CD4-positive, alpha-beta T cell treated with Interleukin-4 for 1 hour (primary cell): ENCODE measurements around the gene CIB4.

Source experiments
- DNase-seq, 2 donors: peaks; one replicate each; pipeline ENCODE4 v3.0.0-alpha.2; 2020 to 2022

Gene CIB4

DNA sequence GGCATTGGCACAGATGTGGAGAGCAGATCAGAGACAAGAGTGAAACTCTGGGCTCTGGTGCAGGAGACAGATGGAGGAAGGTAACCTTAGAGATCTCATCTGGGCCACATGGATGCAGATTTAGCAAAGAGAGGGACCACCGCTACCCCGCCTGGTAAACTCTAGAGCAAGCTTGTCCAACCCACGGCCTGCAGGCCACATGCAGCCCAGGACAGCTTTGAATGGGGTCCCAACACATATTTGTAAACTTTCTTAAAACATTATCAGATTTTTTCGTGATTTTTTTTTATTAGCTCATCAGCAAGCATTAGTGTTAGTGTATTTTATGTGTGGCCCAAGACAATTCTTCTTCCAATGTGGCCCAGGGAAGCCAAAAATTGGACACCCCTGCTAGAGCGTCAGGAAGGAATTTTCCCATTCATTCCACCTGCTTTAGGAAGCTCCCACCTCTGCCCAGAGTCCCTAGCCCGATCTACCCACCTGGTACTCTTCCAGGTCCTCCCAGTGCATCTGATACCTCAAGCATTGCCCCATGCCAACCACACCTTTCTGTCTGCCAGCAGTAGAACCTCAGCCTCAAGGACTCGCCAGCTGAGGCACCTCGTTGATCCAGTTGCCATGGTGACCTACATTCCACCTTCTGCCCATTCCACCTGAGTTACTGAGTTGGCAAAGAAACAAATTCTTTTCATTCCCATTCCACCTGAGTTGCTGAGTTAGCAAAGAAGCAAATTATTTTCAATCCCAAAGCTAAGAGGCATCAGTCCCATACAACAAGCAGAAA is at the start of gene CIB4:
TSS of gene CIB4 (minus strand) at position 586 of the 784 bp plus-strand sequence. CDS start at position 534, 52 bp downstream.
- no peak for DNase-seq

GRCh38 chr2:26687801-26688200 is 46.6 kb upstream of the CIB4 start:
- DNase-seq, result no peak

GRCh38 chr2:26687328-26687727 is 46.2 kb upstream of the CIB4 start:
- no peak for DNase-seq

DNA sequence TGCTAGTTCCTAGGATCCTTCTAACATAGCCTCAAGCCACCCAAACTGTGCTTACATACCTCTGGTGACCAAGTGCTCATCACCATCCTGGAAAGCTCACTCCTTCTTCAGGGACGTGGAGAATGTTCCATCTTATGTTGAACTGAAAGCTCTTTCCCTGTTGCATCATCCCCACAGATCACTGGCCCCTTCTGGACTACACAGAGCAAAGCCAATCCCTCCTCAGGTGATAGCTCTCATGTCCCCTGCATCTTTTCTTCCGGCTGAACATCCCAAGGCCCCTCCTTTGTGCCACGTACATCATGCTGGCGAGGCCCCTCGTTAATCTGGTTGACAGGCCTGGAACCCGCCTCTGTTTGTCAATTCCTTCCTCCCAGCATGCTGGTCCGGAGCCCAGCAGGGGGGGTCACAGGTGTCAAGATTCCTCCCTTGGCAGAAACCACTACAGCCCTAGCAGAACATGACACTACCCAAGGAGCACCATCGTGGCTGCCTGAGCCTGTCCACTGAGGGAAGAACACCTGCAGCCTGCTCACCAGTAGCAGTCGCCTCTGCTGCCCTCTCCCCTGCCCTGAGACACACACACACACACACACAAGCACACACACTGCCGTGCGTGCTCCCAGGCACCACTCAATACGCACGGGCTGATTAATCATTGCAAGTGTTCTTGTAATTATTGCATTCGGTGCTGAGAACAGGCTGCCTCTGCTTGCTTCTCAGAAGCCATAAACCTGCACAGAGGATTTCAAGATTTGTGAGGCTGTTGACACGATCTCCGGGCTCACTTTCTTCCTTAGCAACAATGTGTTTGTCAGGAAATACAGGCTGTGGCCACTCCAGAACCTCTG is 45.0 kb upstream of the CIB4 start:
- DNase-seq, result no peak

GRCh38 chr2:26685341-26685740 is 44.2 kb upstream of the CIB4 start:
- no peak for DNase-seq

DNA sequence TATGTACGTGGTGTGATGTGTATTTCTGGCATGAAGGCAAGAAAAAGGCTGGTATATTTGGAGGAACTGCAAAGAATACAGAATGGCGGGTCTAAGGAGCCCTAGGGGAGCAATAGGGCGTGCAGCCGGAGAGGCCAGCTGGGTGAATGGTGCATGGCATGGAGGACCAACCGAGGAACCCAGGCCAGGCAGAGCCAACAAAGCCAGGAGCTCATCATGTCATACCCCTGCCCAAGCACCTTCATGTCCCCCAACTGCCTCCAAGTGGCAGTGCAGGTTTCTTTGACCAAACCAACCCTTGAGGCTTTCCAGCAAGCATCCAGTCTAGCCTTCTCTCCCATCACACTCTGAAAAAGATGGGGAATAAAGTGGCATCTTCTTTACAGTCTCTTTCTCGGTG is 42.4 kb upstream of the CIB4 start:
- no peak for DNase-seq

- DNase-seq, result no peak
Observed at GRCh38 chr2:26682155-26682554, 41.0 kb upstream of the CIB4 start.

DNA sequence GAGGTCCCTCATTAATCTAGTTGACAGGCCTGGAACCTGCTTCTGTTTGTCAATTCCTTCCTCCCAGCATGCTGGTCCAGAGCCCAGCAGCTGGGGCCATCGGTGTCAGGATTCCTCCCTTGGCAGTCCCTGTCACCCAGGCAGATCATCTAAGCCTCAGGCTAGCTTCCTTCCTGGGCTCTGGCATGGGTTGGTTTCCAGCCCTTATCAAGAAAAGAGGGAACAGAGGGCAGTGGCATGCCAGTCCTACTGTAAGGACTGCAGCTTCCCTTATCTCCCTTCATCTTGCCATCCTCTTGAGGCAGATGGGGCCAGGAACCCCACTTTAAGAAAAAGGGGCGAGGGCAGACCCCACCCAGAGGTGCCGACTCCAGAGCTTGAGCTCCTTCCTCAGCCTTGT is 40.5 kb upstream of the CIB4 start:
- DNase-seq, result no peak

DNA sequence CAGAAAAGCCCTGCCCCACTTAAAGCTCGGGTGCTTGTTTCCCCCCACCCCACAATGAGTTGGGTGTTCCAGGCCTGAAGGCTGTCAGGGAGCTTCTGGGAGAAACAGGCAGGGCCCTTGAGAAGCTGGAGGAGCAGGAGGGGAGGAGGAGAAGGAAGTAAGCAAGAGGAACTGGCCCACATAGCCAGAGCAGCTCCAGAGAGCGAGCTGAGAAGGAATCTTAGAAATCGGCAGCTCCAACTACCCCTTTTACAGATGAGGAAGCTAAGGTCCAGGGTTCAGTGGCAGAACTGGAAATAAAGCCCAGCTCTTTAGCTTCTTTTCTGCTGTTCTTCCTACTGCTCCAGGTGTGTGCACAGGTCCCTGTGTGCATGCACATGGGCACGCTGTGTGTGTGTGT is 38.7 kb upstream of the CIB4 start:
- DNase-seq, result no peak

DNA sequence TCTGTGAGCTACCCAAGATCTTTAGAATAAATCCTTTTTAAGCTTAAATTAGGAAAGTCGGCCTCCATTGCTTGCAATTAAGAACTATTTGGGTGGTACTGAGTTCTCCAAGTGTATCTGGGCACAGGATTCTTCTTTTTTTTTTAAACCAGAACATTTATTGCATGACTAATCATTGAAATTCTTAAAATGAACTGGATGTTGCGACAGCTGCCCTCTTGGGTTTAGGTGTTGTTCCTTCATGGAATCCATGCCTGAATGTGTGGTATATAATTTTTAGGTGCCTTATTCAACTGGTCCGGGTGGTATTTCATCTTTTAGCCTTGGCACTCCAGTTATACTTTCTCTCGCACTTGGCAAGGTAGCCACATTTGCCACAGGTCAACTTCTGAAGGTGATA is 36.9 kb upstream of the CIB4 start:
- no peak for DNase-seq

GRCh38 chr2:26675651-26676255 is 34.6 kb upstream of the CIB4 start:
- DNase-seq, result no peak

- no peak for DNase-seq
Observed at GRCh38 chr2:26674771-26675170, 33.6 kb upstream of the CIB4 start.

GRCh38 chr2:26674002-26674751 is 33.0 kb upstream of the CIB4 start:
- DNase-seq, result no peak

GRCh38 chr2:26672818-26673393 is 31.7 kb upstream of the CIB4 start:
- no peak for DNase-seq

DNA sequence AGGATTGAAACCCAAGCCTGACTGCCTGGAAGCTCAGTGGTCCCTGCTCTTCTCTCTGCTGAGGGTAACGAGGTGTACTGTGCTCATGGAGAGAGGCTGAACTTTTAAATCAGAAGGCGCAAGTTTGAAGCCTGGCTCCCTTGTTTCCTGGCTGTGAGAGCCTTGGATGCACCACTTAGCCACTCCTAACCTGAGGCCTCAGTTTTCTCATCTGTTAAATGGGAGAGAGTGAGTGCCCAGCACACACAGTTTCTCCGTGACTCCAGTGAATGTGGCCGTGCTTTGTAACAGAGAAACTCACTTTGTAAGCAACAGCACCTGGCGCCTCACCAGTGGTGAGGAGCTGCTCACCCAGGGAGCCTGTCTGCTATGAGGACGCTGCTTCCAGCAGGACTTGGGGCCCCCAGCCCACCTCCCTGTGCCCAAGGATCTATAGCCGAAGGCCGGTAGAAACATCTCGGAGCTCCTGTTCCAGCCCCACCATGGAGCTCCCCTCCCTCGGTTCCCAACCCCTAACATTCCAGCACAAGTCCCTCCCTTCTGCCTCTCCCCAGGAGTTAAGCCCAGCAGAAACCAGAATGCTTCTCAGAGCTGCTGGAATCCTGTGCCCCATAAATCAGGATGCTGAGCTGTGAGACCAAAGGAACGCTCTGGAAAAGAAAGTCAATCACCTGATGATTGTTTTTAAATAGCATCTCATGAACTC is 31.1 kb upstream of the CIB4 start:
- no peak for DNase-seq

GRCh38 chr2:26671691-26672090 is 30.5 kb upstream of the CIB4 start:
- no peak for DNase-seq

GRCh38 chr2:26670931-26671460 is 29.8 kb upstream of the CIB4 start:
- no peak for DNase-seq

GRCh38 chr2:26670171-26670570 is 29.0 kb upstream of the CIB4 start:
- no peak for DNase-seq

DNA sequence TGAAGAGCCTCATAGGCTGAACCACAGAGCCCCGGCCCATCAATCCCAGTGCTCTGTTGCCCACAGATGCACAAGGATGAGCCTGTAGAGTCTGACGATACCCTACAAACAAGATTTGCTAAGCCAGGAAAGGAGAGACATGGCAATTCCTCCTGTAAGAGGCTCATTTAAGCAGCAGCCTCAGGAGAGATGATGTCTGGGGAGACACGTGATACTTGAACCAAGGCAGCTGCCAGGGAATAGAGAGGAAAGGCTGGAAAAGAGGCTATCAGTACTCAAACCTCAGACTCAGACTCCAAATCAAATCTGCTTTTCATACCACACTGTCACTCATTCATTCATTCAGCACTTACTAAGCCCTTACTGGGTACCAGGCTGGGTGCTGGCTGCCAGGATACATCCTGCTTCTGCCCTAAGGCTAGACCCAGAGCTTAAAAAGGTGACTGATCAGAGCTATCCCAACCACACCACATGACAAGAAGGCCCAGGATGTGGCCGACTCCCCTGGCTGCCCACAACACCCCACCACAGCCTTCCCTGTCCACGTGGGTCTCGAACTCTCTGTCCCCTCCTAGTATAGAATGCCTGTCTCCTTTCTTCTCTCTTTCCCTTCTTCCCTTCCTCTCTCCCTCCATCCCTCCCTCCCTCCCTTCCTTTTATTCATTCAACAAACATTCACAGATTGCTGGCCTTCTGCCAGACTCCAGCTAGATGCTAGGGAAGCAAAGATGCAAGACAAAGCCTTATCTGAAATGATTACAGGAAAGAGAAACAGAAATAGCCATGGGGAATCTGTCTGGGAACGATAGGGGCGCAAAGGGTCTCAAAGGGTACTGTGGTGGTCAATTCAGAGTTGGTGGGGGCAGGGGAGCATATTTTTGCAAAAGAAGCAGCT is 27.9 kb upstream of the CIB4 start:
- no peak for DNase-seq

DNA sequence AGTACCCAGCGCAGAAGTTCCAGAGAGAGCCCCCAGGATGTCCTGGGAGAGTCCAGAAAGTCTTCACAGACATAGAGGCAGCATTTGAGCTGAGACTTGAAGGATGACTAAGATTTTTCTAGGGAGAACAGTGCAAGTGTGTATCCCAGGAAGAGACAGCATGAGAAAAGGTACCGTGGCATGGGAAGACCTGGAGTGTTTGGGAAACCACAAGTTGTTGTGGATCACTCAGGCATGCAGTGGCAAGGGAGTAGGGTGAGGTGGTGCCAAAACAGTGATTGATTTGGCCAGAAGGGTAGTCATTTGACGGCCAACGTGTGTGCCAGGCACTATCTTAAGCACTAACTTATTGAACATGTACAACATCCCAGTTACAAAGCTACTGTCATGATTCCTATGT is 26.9 kb upstream of the CIB4 start:
- DNase-seq, result no peak

GRCh38 chr2:26666671-26667070 is 25.5 kb upstream of the CIB4 start:
- DNase-seq, result no peak
